Thyroid gland (tissue), 4 donors: ENCODE measurements around the gene MYO1E.

Experiments used
- CTCF ChIP-seq, 6 experiments: fragments of 200-600 bp in 3 of 6; fragments of 450-650 bp in 3 of 6; sonication (generic) in 3 of 6; IDR thresholded peaks; one replicate each; pipeline ENCODE4 v1.5.1; 2016 to 2019; ENCODE audit warnings: antibody characterized with exemption in 6 of 6, mild to moderate bottlenecking in 2 of 6, inconsistent platforms in 1 of 6, moderate library complexity in 1 of 6
- POLR2A ChIP-seq, 2 donors: fragments of 450-650 bp; IDR thresholded peaks; one replicate each; pipeline ENCODE4 v1.6.1; 2017; ENCODE audit warnings: antibody characterized with exemption in 2 of 2, mild to moderate bottlenecking in 2 of 2, moderate library complexity in 1 of 2

- no peak for TF ChIP-seq POLR2A (IDR thresholded peaks at IDR 0.05)
- no peak for TF ChIP-seq CTCF (IDR thresholded peaks at IDR 0.05)
These were observed 114.4 kb downstream of the MYO1E start for GRCh38 chr15:59258317-59258716.
